Stimulated activated CD4-positive, alpha-beta T cell treated with anti-CD3 and anti-CD28 coated beads, Interleukin-2, amount 100 ng/mL, for 24 hours (primary cell): Measurements from ENCODE around the gene CHRM4.

ENCODE experiments used
- DNase-seq, 2 donors: peaks; one replicate each; pipeline ENCODE4 v3.0.0-alpha.2; 2020

The CHRM4 gene

GRCh38 chr11:46402957-46403902 is 11.7 kb upstream of the CHRM4 start:
- DNase-seq: no peak

- no peak for DNase-seq
These were observed 6.0 kb upstream of the CHRM4 start for GRCh38 chr11:46397526-46397925.

GRCh38 chr11:46393759-46394158 is 2.2 kb upstream of the CHRM4 start:
- no peak for DNase-seq

- DNase-seq: no peak
These were observed 1.6 kb upstream of the CHRM4 start for GRCh38 chr11:46393231-46393616.

GRCh38 chr11:46392421-46393230 is 1.1 kb upstream of the CHRM4 start:
- DNase-seq: peak; percentile 79 to 83

GRCh38 chr11:46391186-46391577 is 394 bp downstream of the CHRM4 start:
- no peak for DNase-seq

- DNase-seq: no peak
These were observed 1.0 kb downstream of the CHRM4 start for GRCh38 chr11:46390331-46391171.

- DNase-seq: peak; percentile 59 to 79
These were observed 1.9 kb downstream of the CHRM4 start for GRCh38 chr11:46389450-46390330.

GRCh38 chr11:46388619-46389449 is 2.7 kb downstream of the CHRM4 start:
- no peak for DNase-seq

- DNase-seq: no peak
These were observed 3.5 kb downstream of the CHRM4 start for GRCh38 chr11:46387919-46388618.

GRCh38 chr11:46387456-46387855 is 4.1 kb downstream of the CHRM4 start:
- no peak for DNase-seq

GRCh38 chr11:46386674-46387073 is 4.9 kb downstream of the CHRM4 start:
- no peak for DNase-seq

GRCh38 chr11:46386005-46386578 is 5.5 kb downstream of the CHRM4 start:
- no peak for DNase-seq

- no peak for DNase-seq
These were observed 6.2 kb downstream of the CHRM4 start for GRCh38 chr11:46385169-46386004.

- DNase-seq: no peak
These were observed 7.4 kb downstream of the CHRM4 start for GRCh38 chr11:46383974-46384701.

- no peak for DNase-seq
These were observed 8.2 kb downstream of the CHRM4 start for GRCh38 chr11:46383404-46383758.

- no peak for DNase-seq
These were observed 8.8 kb downstream of the CHRM4 start for GRCh38 chr11:46382646-46383403.
